GM18505 (cell line): Measurements from ENCODE around the gene PPRC1.

Experiments
- ATAC-seq: cut with Tn5 transposase; IDR thresholded peaks from one replicate; pipeline ENCODE4 v1.9.1; 2021; ENCODE audit not compliant: unreplicated experiment
- POLR2A ChIP-seq: IDR thresholded peaks from 4 replicates; pipeline ENCODE4 v1.6.1; 2011; ENCODE audit warnings: borderline replicate concordance; ENCODE audit not compliant: insufficient read depth, insufficient read length; ENCODE audit errors: extremely low read depth

The PPRC1 gene

GRCh38 chr10:102147561-102147960, 14.7 kb downstream of the PPRC1 start:
- TF ChIP-seq POLR2A = no peak

DNA sequence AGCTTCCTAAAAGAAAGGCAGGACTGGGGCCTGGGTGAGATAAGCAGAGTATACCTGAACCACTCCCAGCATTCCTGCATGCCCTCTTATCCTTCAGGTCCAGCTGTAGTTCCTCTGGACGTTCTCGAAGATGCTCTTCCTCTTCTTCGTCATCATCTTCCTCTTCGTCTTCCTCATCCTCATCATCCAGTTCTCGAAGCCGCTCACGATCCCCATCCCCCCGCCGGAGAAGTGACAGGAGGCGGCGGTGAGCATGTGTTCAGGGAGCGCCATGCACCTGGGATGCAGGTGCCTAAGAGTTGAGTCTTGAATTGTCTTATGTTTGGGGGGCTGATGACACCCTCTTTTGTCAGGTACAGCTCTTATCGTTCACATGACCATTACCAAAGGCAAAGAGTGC, 15.4 kb downstream of the PPRC1 start:
- no peak for ATAC-seq
- no peak for TF ChIP-seq POLR2A

More at GRCh38 chr10:102147561-102147960, 14.7 kb downstream of the PPRC1 start:
- ATAC-seq = no peak

- ATAC-seq = no peak
- no peak for TF ChIP-seq POLR2A
Measured at GRCh38 chr10:102150970-102151773, 18.3 kb downstream of the PPRC1 start.

- peak; percentile 95 for ATAC-seq
- TF ChIP-seq POLR2A = peak; percentile 94
Measured at GRCh38 chr10:102151774-102152544, 19.1 kb downstream of the PPRC1 start, which contains the start of gene NOLC1. Gene NOLC1, plus strand, starts transcription at chr10:102152389. Its CDS starts 22 bp downstream, at chr10:102152411.

DNA sequence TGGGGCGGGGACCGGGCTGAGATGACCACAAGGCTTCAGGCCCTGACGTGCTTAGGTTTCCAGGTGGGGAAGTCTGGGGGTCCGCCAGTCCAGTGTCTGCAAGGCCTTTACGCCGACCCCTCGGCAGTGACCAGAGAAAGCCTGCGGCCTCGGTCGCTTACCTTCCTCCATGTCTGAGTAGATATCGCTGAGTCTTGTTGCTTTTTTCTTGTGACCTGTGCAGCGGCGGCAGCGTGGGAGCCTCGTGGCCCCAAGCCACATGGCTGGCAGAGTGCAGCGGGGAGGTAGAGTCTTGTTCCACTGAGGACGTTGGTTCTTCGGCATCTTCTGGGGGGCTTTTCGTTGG, 19.7 kb downstream of the PPRC1 start:
- peak; percentile 36 for ATAC-seq

GRCh38 chr10:102153093-102153620, 20.3 kb downstream of the PPRC1 start:
- no peak for TF ChIP-seq POLR2A
- no peak for ATAC-seq

More for the DNA sequence above, 19.7 kb downstream of the PPRC1 start:
- TF ChIP-seq POLR2A = no peak

- TF ChIP-seq POLR2A = no peak
- ATAC-seq = no peak
Measured at GRCh38 chr10:102154466-102155116, 21.8 kb downstream of the PPRC1 start.

GRCh38 chr10:102157224-102157623, 24.4 kb downstream of the PPRC1 start:
- no peak for ATAC-seq
- no peak for TF ChIP-seq POLR2A

DNA sequence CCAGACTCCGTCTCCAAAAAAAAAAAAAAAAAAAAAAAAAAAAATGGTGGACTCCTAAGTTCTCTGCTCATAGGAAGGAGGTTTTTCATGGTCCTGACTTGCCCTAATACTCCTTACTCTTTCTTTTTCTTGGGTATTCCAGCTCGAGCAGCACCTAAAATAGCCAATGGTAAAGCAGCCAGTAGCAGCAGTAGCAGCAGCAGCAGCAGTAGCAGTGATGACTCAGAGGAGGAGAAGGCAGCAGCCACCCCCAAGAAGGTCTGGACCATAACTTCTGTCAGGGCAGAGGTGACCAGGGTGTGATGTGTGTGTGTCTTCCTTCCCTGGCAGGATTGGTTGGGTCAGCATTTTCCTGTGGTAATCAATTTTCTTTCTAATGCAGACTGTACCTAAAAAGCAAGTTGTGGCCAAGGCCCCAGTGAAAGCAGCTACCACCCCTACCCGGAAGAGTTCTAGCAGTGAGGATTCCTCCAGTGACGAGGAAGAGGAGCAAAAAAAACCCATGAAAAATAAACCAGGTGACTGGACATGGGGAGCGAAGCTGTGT, 26.3 kb downstream of the PPRC1 start:
- TF ChIP-seq POLR2A = no peak
- no peak for ATAC-seq

DNA sequence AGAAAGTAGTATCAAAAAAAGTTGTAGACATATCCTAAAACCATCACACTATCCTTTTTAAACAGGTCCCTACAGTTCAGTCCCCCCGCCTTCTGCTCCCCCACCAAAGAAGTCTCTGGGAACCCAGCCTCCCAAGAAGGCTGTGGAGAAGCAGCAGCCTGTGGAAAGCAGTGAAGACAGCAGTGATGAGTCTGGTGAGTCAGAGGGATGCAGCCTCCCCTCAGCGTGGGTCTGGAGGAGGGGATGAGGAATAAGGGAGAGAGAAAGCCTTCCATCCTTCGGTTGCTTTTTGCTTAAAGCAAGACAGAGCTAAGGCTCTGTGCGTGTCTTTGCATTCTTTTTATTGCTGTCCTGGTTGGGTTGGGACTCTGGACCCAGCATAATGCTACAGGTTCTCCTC, 27.0 kb downstream of the PPRC1 start:
- no peak for TF ChIP-seq POLR2A
- ATAC-seq = no peak

GRCh38 chr10:102163342-102163989, 30.6 kb downstream of the PPRC1 start:
- no peak for ATAC-seq

DNA sequence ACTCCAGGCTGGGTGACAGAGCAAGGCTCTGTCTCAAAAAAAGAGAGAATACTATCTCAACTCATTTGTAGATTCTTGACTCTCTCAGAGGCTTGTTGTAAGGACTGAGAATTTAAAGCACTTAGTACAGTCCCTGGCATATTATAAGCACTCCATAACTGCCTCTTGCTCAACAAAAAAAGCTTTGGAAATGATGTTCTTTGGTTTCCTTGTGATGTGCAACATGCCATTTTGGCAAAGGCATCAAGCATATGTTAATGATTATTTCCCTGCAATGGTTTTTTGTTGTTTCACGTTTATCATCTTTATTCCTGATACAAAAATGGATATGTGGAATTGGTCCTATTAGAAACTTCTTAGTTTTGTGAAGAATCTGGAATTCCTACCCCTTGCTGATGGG, 35.0 kb downstream of the PPRC1 start:
- ATAC-seq = no peak

More at GRCh38 chr10:102163342-102163989, 30.6 kb downstream of the PPRC1 start:
- TF ChIP-seq POLR2A = no peak

More for the DNA sequence above, 35.0 kb downstream of the PPRC1 start:
- TF ChIP-seq POLR2A = no peak
